ENCODE measurements around the gene IFFO2.
A peak's percentile ranks its signal among the peaks of the same experiment; 100 is the strongest.

IFFO2 gene

DNA sequence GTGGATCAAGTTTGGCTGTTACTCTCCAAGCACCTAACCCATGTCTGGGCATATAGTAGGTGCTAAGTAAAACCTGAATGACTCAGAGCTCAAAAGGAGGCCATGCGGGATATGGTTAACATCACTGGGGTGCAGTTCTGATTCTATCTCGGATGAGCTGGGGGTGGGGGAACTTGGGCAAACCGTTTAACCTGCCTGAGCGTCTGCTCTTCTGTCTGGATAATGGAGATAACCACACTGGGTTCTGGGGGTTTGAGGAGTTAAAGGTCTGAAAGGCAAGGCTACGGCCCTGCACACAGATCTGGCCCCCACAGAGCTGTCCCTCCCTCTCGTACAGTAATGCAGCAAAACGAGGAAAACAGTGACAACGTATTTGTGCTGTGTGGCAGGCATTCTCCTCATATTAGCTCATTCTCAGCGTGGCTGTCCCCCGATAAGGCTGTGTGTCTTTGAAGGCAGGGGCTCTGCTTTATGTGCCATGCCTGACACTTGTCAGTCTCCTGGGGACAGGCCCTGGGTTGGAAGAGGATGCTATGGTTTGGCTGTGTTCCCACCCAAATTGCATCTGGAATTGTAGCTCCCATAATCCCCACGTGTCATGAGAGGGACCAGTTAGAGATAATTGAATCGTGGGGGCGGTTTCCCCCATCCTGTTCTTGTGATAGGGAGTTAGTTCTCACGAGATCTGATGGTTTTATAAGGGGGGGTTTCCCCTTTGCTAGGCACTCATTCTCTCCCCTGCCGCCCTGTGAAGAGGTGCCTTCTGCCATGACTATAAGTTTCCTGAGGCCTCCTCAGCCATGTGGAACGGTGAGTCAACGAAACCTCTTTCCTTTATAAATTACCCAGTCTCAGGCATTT lies 47.3 kb downstream of the IFFO2 start:
- Histone ChIP-seq H3K27me3 (ENCODE audit: control insufficient read depth in 1 of 2, insufficient read depth in 2 of 2, low read length in 2 of 2) (no peaks in the 10 kb centered on the region), H3K9ac (ENCODE audit: low read length) (no peak overlapping the region), H3K27ac (ENCODE audit: low read depth, low read length) (no peak overlapping the region), H3K36me3 (ENCODE audit: insufficient read depth, low read length) (peaks cover 50% of the 10 kb centered on the region), H3K4me3 (ENCODE audit: low read depth in 1 of 2, low read length in 2 of 2) (no peak overlapping the region), H3K4me1 (ENCODE audit: insufficient read depth, low read length) (peaks cover 27% of the 10 kb centered on the region), H3K9me3 (ENCODE audit: low read length) (no peaks in the 10 kb centered on the region)

DNA sequence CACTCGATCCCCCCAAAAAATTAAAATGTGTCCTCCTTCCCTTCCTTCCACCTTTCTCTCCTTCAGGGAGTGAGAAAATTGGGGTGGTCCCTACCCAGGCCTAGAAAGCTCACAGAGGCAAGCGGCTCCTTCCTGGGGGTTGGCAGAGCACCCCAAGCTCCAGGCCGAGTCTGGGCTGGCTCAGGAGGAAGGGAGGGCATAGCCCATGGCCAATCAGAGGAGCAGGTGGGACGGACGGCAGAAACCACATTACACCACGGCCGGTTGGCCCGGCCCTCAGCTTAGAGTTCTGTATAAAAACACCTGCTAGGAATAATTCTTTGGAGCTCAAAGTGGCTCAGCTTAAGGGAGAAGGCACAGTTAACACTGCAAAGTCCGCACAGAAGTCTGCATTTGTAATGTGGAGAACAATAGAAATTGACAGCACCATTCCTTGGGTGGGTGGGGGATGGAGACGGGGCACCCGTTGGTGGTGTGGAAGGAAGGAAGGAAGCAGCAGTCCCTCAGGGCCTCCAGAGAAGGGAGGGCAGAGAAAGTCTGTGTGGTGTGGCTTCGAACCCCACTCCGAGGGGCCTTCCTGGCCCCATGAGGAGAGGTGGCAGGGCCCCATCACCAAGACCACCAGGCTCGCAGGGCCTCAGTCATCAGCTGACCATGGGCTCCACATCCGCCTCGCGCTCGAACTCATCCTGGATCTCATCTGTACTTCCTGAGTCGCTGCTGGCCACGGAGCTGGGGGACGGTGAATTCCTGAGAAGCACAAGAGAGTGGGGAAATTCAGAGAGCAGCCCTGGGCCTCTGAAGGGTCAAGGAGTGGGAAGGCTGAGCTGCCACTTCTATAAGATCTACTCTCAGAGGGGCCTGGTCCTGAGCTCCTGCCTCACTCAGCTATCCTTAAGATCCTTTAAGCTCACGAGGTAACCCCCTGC lies 48.3 kb downstream of the IFFO2 start:
- H3K4me3 ChIP-seq (ENCODE audit: low read depth in 1 of 2, low read length in 2 of 2): no peak overlapping the region
- H3K9me3 ChIP-seq (ENCODE audit: low read length): no peaks in the 10 kb centered on the region
- peaks cover 28% of the 10 kb centered on the region for H3K4me1 ChIP-seq (ENCODE audit: insufficient read depth, low read length)
- H3K9ac ChIP-seq (ENCODE audit: low read length): peak overlapping the region; percentile 38
- H3K36me3 ChIP-seq (ENCODE audit: insufficient read depth, low read length): peaks cover 50% of the 10 kb centered on the region
- peak overlapping the region; percentile 51 for H3K27ac ChIP-seq (ENCODE audit: low read depth, low read length)
- no peaks in the 10 kb centered on the region for H3K27me3 ChIP-seq (ENCODE audit: control insufficient read depth in 1 of 2, insufficient read depth in 2 of 2, low read length in 2 of 2)

DNA sequence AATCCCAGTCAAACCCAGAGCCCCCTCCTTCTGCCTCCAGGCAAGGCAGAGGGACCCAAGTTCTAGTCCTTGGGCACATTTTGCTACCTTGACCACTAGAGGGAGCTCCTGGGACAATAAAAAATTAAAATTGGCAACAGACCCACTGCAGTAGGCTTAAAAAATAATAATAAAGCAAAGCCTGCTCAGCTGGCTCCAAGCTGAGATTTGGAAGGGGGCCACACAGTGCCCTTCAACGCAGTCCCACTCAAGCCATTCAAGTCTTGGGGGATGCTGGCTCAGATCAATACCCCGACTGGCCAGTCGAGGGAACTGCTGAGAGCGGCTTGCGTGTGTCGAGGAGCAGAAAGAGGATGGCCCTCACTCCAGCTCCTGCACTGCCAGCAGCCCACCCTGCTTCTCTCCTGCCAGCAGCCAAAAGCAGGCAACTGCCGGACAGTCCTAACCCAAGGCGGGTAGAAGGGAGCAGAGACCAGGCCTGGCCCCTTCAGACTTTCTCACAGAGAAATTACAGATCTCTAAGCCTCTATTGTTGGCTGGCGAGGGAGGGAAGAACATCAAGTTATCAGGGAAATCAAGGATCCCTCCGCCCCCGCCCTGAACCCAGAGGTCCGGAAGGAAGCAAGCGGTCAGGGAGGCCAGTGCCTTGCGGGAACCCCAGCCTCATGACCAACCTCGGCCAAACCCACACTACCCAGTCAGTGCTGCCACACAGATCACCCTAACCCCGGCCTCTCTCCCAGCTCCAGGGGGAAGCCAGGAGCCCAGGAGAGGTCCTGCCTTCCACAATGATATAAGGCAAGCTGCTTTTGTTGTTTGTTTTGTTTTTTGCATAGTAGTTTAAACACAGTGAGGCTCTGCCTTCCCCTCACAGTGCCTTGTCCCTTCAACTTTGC lies 49.2 kb downstream of the IFFO2 start:
- H3K36me3 ChIP-seq (ENCODE audit: insufficient read depth, low read length): peaks cover 50% of the 10 kb centered on the region
- peak overlapping the region; percentile 38 for H3K9ac ChIP-seq (ENCODE audit: low read length)
- H3K27ac ChIP-seq (ENCODE audit: low read depth, low read length): peak overlapping the region; percentile 51
- H3K4me3 ChIP-seq (ENCODE audit: low read depth in 1 of 2, low read length in 2 of 2): peak overlapping the region in 1 of 2 donors; percentile 32
- H3K4me1 ChIP-seq (ENCODE audit: insufficient read depth, low read length): peaks cover 26% of the 10 kb centered on the region
- H3K9me3 ChIP-seq (ENCODE audit: low read length): no peaks in the 10 kb centered on the region
- H3K27me3 ChIP-seq (ENCODE audit: control insufficient read depth in 1 of 2, insufficient read depth in 2 of 2, low read length in 2 of 2): no peaks in the 10 kb centered on the region

DNA sequence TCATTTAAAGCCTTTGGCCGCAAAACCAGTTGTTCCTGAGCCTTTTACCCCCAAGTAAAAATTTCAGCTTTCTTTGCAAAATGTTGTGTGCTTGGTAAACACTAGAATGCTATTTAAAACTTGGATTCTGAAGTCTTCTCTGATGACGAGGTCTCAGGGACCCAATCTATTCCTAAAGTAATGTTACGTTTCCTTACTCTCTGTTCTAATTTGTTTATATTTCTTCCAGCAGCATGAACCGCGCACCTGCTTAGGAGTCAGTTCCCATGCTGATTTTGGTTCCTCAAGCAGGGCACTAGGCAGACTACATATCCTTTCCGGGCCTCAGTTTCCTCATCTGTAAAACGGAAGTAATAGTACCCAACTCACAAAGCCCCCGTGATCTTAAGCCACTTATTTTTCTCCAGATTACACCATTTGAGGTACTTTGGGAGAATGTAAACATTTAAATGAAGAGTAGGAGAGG lies 53.2 kb downstream of the IFFO2 start:
- Histone ChIP-seq H3K9ac (ENCODE audit: low read length) (no peak overlapping the region), H3K27ac (ENCODE audit: low read depth, low read length) (peak overlapping the region; percentile 79), H3K9me3 (ENCODE audit: low read length) (no peaks in the 10 kb centered on the region), H3K27me3 (ENCODE audit: control insufficient read depth in 1 of 2, insufficient read depth in 2 of 2, low read length in 2 of 2) (no peaks in the 10 kb centered on the region), H3K4me3 (ENCODE audit: low read depth in 1 of 2, low read length in 2 of 2) (peak overlapping the region; percentile 57 to 73), H3K36me3 (ENCODE audit: insufficient read depth, low read length) (peaks cover 22% of the 10 kb centered on the region), H3K4me1 (ENCODE audit: insufficient read depth, low read length) (peaks cover 29% of the 10 kb centered on the region)

DNA sequence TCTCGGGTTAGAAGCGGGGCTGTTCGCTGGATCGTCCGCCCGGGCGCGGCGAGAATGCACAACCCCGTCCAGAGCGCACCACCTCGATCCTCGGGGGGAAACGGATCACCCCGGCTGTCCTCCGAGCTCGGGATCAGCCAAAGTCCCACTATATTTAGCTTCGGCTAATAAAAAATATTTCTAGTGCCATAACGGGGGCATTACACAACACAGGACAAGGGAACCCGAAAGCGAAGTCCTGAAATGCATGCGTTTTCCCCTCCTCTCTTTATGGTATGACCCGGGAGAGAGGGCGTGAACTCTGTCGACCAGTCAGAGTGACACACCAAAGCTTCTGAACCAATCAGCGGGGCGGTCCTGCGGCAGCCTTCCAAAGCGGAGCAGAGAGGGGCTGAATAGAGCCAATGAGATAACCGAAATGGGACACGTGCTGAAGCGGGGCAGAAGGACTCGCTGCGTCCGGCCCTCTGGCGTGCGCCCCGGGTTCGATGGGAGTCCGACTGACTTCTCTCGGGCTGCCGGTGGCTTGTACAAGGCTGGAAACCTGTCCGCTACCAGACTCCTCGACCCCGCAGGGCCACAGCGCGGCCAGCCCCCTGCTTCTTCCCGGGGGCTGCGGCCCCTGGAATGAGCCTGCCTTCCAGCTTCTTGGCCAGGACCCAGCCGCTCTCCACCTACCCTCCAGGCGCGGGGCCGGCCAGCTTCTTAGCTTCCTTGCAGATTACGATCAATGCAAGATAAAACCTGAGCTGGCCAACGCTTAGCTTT lies 53.8 kb downstream of the IFFO2 start, which contains the start of gene ALDH4A1:
Gene ALDH4A1 (minus strand): TSS at position 33 of the 768 bp plus-strand sequence. CDS start 32 bp downstream, at position 1.
- peak within 1 kb of the TSS; percentile 79 for H3K27ac ChIP-seq (ENCODE audit: low read depth, low read length)
- no peaks in the 10 kb centered on the region for H3K27me3 ChIP-seq (ENCODE audit: control insufficient read depth in 1 of 2, insufficient read depth in 2 of 2, low read length in 2 of 2)
- H3K4me1 ChIP-seq (ENCODE audit: insufficient read depth, low read length): peaks cover 23% of the 10 kb centered on the region
- peaks cover 15% of the 10 kb centered on the region for H3K36me3 ChIP-seq (ENCODE audit: insufficient read depth, low read length)
- H3K4me3 ChIP-seq (ENCODE audit: low read depth in 1 of 2, low read length in 2 of 2): peak within 1 kb of the TSS; percentile 57 to 73
- no peaks in the 10 kb centered on the region for H3K9me3 ChIP-seq (ENCODE audit: low read length)
- peak within 1 kb of the TSS; percentile 41 for H3K9ac ChIP-seq (ENCODE audit: low read length)

DNA sequence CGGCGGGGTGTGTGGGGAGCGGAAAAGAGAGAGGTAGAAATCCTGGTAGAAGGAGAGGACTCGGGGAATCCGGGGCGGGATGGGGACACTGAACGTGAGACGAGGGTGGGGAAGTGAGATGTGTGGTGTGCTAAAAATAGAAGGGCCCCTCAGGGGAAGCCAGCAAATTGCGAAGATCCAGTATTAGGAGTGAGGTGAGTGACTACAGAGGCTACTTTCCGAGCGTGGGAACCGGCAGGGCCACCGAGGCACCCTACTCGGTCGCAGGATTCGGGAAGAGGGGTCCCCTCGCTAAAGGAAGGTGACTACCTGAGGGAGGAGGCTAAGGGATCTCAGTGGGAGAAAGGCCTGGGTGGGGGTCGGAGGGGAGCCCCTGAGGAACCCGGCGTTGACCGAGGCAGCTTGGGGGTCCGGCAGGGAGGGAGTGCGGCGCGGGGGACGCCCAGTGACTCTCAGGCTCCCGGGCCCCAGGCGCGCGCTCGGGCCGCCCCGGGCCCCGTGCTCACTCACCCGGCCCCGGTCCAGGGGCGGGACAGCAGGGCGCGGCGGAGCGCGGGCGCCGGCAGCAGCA lies 54.4 kb downstream of the IFFO2 start:
- no peaks in the 10 kb centered on the region for H3K27me3 ChIP-seq (ENCODE audit: control insufficient read depth in 1 of 2, insufficient read depth in 2 of 2, low read length in 2 of 2)
- peak overlapping the region; percentile 41 for H3K9ac ChIP-seq (ENCODE audit: low read length)
- H3K9me3 ChIP-seq (ENCODE audit: low read length): no peaks in the 10 kb centered on the region
- H3K36me3 ChIP-seq (ENCODE audit: insufficient read depth, low read length): peaks cover 13% of the 10 kb centered on the region
- peak overlapping the region; percentile 57 to 73 for H3K4me3 ChIP-seq (ENCODE audit: low read depth in 1 of 2, low read length in 2 of 2)
- H3K27ac ChIP-seq (ENCODE audit: low read depth, low read length): peak overlapping the region; percentile 79
- H3K4me1 ChIP-seq (ENCODE audit: insufficient read depth, low read length): peaks cover 17% of the 10 kb centered on the region

DNA sequence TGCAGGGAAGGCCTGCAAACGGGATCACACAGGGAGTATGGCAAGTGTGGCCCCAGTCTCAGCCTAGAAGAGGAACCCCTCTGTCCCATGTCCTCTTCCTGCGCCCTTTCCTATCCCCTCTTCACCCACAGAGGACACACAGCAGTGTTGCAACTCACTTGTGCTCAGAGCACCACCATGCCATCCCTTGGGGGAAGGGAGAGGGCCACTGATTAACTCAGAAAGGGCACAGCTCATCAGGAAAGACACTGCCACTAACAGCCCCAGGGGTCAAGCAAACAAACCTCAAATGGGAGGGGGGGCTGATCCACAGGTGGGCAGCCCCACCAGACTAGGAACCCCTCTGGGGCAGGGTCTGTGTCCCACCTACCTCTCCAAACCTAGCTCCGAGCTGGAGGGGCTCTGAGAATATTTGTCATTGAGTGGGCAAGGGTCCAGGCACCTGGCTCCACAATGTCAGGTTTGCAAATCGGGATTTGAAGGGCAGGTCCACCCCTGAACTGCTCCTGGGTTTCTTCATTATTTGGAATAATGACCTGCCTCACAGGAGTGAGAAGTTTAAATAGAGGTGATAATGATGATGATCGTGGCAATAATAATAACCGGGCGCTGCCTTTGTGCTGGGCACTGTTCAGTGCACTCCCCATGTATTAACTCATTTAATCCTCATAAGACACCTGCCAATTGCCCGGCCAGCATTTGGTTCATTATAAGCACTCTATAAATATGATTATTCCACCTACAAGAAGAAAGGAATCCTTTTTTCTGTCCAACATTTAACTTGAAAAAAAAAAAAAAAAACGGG lies 55.1 kb downstream of the IFFO2 start:
- Histone ChIP-seq H3K9me3 (ENCODE audit: low read length) (no peaks in the 10 kb centered on the region), H3K36me3 (ENCODE audit: insufficient read depth, low read length) (peaks cover 9% of the 10 kb centered on the region), H3K27me3 (ENCODE audit: control insufficient read depth in 1 of 2, insufficient read depth in 2 of 2, low read length in 2 of 2) (no peaks in the 10 kb centered on the region), H3K4me1 (ENCODE audit: insufficient read depth, low read length) (peaks cover 12% of the 10 kb centered on the region), H3K27ac (ENCODE audit: low read depth, low read length) (no peak overlapping the region), H3K9ac (ENCODE audit: low read length) (peak overlapping the region; percentile 41), H3K4me3 (ENCODE audit: low read depth in 1 of 2, low read length in 2 of 2) (peak overlapping the region; percentile 57 to 73)

DNA sequence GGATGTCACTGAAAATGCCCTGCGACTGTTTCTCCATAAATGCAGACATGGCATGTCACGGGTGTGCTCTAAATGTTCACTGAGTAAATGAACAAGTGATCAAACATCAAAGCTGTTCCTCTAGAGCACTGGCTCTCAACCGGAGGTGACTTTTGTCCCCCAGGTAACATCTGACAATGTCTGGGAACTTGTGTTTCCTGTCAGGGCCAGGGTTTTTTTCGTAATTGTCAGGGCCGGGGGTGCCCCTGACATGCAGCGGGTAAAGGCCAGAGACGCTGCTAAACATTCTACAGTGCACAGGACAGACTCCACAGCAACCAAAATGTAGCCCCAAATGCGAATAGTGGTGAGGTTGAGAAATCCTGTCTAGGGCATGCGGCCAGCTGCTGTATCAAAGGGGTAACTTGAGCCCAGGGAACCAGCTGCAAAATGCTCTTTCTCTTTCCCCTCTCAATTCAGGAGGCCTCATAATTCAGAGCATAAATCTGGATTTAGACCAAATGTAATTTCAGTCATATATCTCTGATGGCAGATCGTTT lies 56.1 kb downstream of the IFFO2 start:
- H3K9me3 ChIP-seq (ENCODE audit: low read length): no peaks in the 10 kb centered on the region
- peaks cover 12% of the 10 kb centered on the region for H3K4me1 ChIP-seq (ENCODE audit: insufficient read depth, low read length)
- no peak overlapping the region for H3K9ac ChIP-seq (ENCODE audit: low read length)
- no peak overlapping the region for H3K27ac ChIP-seq (ENCODE audit: low read depth, low read length)
- no peak overlapping the region for H3K4me3 ChIP-seq (ENCODE audit: low read depth in 1 of 2, low read length in 2 of 2)
- peaks cover under 1% of the 10 kb centered on the region for H3K36me3 ChIP-seq (ENCODE audit: insufficient read depth, low read length)
- H3K27me3 ChIP-seq (ENCODE audit: control insufficient read depth in 1 of 2, insufficient read depth in 2 of 2, low read length in 2 of 2): no peaks in the 10 kb centered on the region

DNA sequence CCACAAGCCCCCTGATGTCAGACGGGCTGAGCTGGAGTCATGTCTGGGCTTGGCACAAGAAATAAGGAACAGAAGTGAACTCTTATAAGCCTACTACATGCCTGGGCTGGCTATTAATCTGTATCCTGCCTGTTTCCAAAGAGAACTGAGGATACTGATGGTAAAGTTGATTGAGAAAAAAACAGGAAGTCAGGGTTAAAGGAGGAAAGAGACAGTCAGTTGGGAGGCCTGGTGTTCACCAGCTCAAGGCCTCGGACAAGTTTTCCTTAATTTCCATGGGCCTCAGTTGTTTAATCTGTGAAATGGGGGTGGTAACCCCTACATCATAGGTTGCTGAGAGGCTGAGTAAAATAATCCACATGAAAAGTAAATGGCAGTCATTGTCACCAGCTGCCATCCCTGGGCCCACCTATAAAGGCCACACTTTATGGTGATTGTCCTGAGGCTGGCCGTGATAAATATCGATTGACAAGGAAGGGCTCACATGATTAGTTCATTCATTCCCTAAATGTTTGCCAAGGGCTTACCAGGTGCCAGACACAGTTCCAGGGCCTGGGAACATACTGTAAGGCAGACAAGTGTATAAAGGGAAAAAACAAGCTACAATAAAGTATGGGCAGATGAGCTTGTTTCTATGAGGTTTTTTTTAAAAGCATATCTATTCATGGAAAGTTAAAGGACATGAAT lies 57.0 kb downstream of the IFFO2 start:
- H3K27me3 ChIP-seq (ENCODE audit: control insufficient read depth in 1 of 2, insufficient read depth in 2 of 2, low read length in 2 of 2): no peaks in the 10 kb centered on the region
- no peaks in the 10 kb centered on the region for H3K9me3 ChIP-seq (ENCODE audit: low read length)

More for the DNA sequence above, 57.0 kb downstream of the IFFO2 start:
- Histone ChIP-seq H3K4me1 (ENCODE audit: insufficient read depth, low read length) (peaks cover 12% of the 10 kb centered on the region), H3K9ac (ENCODE audit: low read length) (no peak overlapping the region), H3K27ac (ENCODE audit: low read depth, low read length) (no peak overlapping the region), H3K4me3 (ENCODE audit: low read depth in 1 of 2, low read length in 2 of 2) (no peak overlapping the region), H3K36me3 (ENCODE audit: insufficient read depth, low read length) (no peaks in the 10 kb centered on the region)

Measured in muscle layer of colon (tissue), 2 donors.